Spleen (tissue), 11 donors: ENCODE data around the gene COL6A3. TPM values are rescaled to one million over a fixed set of nuclear protein-coding genes. Genes with fewer than 3 reads are reported as not detected.

Experiments used
- DNase-seq: peaks from one replicate; pipeline ENCODE4 v3.0.0-alpha.2; 2020
- H3K27ac ChIP-seq, 8 donors: fragments of 200-600 bp; sonication (generic) in 7 of 8; 1 replicate in 4 of 8; 2 replicates in 4 of 8; pipeline versions ENCODE4 v1.5.0 to v1.8.0; 2016 to 2021; ENCODE audit warnings: inconsistent platforms in 4 of 8, mild to moderate bottlenecking in 4 of 8, moderate library complexity in 1 of 8
- H3K27me3 ChIP-seq, 7 donors: fragments of 200-600 bp; sonication (generic) in 6 of 7; replicated peaks in 1 of 7; 1 replicate in 4 of 7; 2 replicates in 3 of 7; pipeline versions ENCODE4 v1.5.0 to v1.8.0; 2016 to 2021; ENCODE audit warnings: inconsistent platforms in 3 of 7, mild to moderate bottlenecking in 1 of 7
- H3K36me3 ChIP-seq, 6 donors: fragments of 200-600 bp; sonication (generic) in 5 of 6; 1 replicate in 4 of 6; 2 replicates in 2 of 6; pipeline versions ENCODE4 v1.5.0 to v1.8.0; 2016 to 2021; ENCODE audit warnings: inconsistent platforms in 2 of 6
- H3K4me1 ChIP-seq, 6 donors: fragments of 200-600 bp; sonication (generic) in 5 of 6; 1 replicate in 3 of 6; 2 replicates in 3 of 6; pipeline versions ENCODE4 v1.5.0 to v1.8.0; 2016 to 2021; ENCODE audit warnings: inconsistent platforms in 3 of 6
- H3K4me3 ChIP-seq, 8 donors: fragments of 200-600 bp; sonication (generic) in 7 of 8; 1 replicate in 4 of 8; 2 replicates in 4 of 8; pipeline versions ENCODE4 v1.5.0 to v1.8.0; 2016 to 2021; ENCODE audit warnings: inconsistent platforms in 4 of 8, mild to moderate bottlenecking in 4 of 8, moderate library complexity in 2 of 8
- H3K9me3 ChIP-seq, 8 donors: fragments of 200-600 bp; sonication (generic) in 7 of 8; 1 replicate in 4 of 8; 2 replicates in 4 of 8; pipeline versions ENCODE4 v1.5.0 to v1.8.0; 2016 to 2021; ENCODE audit warnings: inconsistent platforms in 4 of 8
- POLR2A ChIP-seq, 3 donors: fragments of 450-650 bp; IDR thresholded peaks; one replicate each; pipeline ENCODE4 v1.5.1; 2017; ENCODE audit warnings: antibody characterized with exemption in 3 of 3, mild to moderate bottlenecking in 1 of 3
- POLR2AphosphoS5 ChIP-seq, 3 donors: sonication (generic); formaldehyde crosslinking; IDR thresholded peaks; one replicate each; pipeline ENCODE4 v1.5.1; 2017; ENCODE audit warnings: antibody characterized with exemption in 3 of 3
- WGBS, 5 donors: extraction: QIAGEN DNeasy Blood & Tissue Kit in 3 of 5; methylation state at CpG; one replicate each; pipeline versions ENCODE4 v1.1.5 to v1.1.7; 2013 to 2018; 5-methylcytosine and 5-hydroxymethylcytosine counted together
- intact Hi-C: fragments of 100-400 bp; cut with DNase I; formaldehyde crosslinking; loops from one replicate; pipeline ENCODE4 v1.15.0; 2023; ENCODE audit warnings: low total_unique reads
- polyA plus RNA-seq, 3 donors: library from polyadenylated mRNA; stranded (reverse); fragments of 200-250 nt; gene quantifications; one replicate each; pipeline ENCODE4 v1.2.1, GENCODE V29; 2013
- total RNA-seq, 7 donors: library from RNA; depleted of rRNA in 3 of 7; stranded (reverse); fragments of >200 nt in 3 of 7; fragmentation: NEBNext Ultra II Directional in 4 of 7; extraction: Animal tissue kit (Norgen Biotek cat#: 25700) in 4 of 7; gene quantifications; one replicate each; pipeline versions ENCODE4 v1.1.0 to v1.2.1, GENCODE V29; 2016 to 2021
- TF ChIP-seq, protein P1 (sequence below), 11 experiments: fragments of 200-600 bp in 7 of 11; fragments of 450-650 bp in 4 of 11; sonication (generic) in 4 of 11; IDR thresholded peaks in 8 of 11; conservative IDR thresholded peaks in 3 of 11; 1 replicate in 7 of 11; 2 replicates in 4 of 11; pipeline versions ENCODE4 v1.4.0 to v1.8.0; 2016 to 2021; ENCODE audit warnings: antibody characterized with exemption in 11 of 11, inconsistent platforms in 4 of 11, mild to moderate bottlenecking in 1 of 11
- donor health status: healthy with polysubstance abuse.
- donor health status: DM: no; HTN: no; CAD: no; lungs with moderate emphysema.
- donor health status: DM: no; HTN: no; CAD: no.
- donor health status: Bipolar disorder and iron deficiency.
- donor health status: healthy.
- donor health status: DM: no; HTN: no; CAD: no.
- donor health status: DM: yes; HTN: yes; CAD: no.

COL6A3 gene
- total and polyA plus RNA-seq, 10 donors: 8.3 to 146 (median 65.4) TPM

DNA sequence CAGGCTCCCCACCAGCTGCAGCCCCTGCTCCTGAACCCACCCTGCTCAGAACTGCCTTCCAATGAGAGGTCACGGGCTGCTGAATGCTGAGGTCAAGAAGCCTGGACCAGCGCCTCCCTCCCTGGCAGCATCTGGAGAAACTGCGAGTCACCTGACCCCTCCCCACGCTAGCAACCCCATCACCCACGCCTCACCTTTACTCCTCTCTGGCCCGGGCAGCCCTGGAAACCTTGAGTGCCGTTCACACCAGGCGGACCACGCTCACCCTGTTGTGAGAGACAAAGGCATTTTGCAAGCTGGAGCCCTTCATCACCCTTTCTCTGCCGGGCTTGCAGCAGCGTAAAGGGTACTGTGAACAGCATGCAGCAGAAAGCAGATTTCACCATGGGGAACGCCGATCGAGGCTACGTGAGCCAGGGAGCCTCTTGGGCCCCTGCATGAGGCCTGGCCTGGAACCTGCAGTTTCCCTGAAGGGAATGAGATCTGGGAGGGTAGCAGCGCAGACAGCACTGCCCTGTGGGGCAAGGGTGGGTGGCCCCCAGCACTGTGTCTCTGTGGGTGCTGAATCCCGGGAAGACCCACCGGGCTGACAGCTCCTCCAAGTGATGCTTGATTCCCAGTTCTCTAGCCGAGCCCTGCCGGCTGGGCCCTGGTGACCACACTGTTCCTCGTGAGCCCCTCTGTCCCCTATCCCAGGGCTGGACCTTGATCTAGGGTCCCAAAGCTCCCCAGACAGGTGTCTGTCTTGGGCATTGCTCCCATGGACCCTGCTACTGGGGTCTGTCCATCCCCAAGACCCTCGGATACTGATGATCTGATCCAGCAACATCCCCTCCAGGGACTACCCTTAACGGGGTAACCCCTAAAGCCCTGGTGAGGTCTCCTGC lies 53.8 kb downstream of the COL6A3 start:
- Histone ChIP-seq H3K9me3 (no peaks in the 10 kb centered on the region), H3K4me1 (no peaks in the 10 kb centered on the region), H3K27ac (no peak overlapping the region), H3K36me3 (peaks cover 0 to 56% (median 0%) of the 10 kb centered on the region in 6 donors), H3K4me3 (no peak overlapping the region), H3K27me3 (peaks cover 0 to 39% (median 0%) of the 10 kb centered on the region in 7 donors)
- intact Hi-C loops: no loop called here
- 79 to 85% (median 84%) methylated on average over 20 to 23 of the region's 23 CpGs for WGBS, 5 donors
- TF ChIP-seq POLR2AphosphoS5 (IDR thresholded peaks at IDR 0.05): no peak
- no peak for TF ChIP-seq POLR2A (IDR thresholded peaks at IDR 0.05)
- TF ChIP-seq, protein P1, sequence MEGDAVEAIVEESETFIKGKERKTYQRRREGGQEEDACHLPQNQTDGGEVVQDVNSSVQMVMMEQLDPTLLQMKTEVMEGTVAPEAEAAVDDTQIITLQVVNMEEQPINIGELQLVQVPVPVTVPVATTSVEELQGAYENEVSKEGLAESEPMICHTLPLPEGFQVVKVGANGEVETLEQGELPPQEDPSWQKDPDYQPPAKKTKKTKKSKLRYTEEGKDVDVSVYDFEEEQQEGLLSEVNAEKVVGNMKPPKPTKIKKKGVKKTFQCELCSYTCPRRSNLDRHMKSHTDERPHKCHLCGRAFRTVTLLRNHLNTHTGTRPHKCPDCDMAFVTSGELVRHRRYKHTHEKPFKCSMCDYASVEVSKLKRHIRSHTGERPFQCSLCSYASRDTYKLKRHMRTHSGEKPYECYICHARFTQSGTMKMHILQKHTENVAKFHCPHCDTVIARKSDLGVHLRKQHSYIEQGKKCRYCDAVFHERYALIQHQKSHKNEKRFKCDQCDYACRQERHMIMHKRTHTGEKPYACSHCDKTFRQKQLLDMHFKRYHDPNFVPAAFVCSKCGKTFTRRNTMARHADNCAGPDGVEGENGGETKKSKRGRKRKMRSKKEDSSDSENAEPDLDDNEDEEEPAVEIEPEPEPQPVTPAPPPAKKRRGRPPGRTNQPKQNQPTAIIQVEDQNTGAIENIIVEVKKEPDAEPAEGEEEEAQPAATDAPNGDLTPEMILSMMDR (IDR thresholded peaks at IDR 0.05 in 8 of 11, conservative IDR thresholded peaks at IDR 0.05 in 3 of 11): no peak
- DNase-seq: no peak

DNA sequence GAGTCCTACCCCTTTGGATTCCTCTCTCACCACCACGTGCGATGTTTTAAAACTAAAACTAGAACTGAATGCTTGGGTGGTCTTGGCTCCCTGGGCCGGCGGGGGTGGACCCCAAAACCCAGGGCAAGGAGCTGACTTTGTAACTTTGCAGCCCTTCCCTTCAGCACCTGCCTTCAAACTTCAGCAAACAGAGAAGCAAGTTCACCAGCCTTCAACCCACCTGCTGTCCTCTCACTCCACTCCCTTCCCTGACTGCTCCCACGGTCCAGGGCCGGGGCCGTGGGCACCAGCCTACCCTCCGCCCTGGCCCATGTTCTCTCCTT lies 54.5 kb downstream of the COL6A3 start:
- Histone ChIP-seq H3K27ac (no peak overlapping the region), H3K9me3 (no peaks in the 10 kb centered on the region), H3K4me1 (no peaks in the 10 kb centered on the region), H3K27me3 (peaks cover 0 to 44% (median 0%) of the 10 kb centered on the region in 7 donors), H3K4me3 (no peak overlapping the region), H3K36me3 (peaks cover 0 to 56% (median 0%) of the 10 kb centered on the region in 6 donors)
- no peak for DNase-seq
- intact Hi-C loops: no loop called here
- no peak for TF ChIP-seq POLR2A (IDR thresholded peaks at IDR 0.05)
- no peak for TF ChIP-seq POLR2AphosphoS5 (IDR thresholded peaks at IDR 0.05)
- TF ChIP-seq, protein P1 (IDR thresholded peaks at IDR 0.05 in 8 of 11, conservative IDR thresholded peaks at IDR 0.05 in 3 of 11): no peak
- 75 to 90% (median 79%) methylated on average over 8 of the region's 8 CpGs for WGBS, 5 donors

DNA sequence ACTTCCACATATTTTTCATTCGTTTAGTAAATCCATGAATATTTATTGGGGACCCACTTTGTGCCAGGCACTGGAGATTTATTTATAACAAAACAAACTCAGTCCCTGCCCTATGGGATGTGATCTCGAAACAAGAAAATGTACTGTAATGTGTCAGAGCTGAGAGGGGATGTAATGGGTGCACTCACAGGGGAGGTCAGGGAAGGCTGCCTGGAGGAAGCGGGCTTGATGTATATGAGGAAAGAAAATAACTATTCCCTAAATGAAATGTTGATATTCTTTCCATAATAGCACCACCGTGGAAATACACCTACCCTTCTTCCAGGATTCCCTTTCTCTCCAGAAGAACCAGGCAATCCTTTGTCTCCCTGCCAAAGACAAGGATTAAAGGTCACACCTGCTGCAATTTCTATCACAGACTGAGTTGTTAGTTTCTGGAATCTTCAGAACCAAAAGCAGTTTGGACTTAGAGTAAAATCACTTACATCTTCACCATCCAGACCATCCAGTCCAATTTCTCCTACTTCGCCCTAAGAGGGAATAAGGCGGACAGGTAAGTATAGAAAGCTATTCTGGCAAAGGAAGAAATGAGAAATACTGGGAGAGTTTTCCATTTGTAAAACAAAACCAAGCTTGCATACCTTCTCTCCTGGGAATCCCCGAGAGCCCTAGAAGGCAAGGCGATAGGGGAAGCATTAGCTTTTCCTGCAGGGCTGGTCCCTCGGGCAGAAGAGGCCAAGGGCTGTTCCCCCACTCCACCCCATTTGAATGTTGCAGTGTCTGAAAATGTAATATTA lies 55.0 kb downstream of the COL6A3 start:
- TF ChIP-seq, protein P1 (IDR thresholded peaks at IDR 0.05 in 8 of 11, conservative IDR thresholded peaks at IDR 0.05 in 3 of 11): no peak
- TF ChIP-seq POLR2A (IDR thresholded peaks at IDR 0.05): no peak
- TF ChIP-seq POLR2AphosphoS5 (IDR thresholded peaks at IDR 0.05): no peak
- 70 to 81% (median 74%) methylated on average over 9 of the region's 9 CpGs for WGBS, 5 donors
- no peak for DNase-seq

DNA sequence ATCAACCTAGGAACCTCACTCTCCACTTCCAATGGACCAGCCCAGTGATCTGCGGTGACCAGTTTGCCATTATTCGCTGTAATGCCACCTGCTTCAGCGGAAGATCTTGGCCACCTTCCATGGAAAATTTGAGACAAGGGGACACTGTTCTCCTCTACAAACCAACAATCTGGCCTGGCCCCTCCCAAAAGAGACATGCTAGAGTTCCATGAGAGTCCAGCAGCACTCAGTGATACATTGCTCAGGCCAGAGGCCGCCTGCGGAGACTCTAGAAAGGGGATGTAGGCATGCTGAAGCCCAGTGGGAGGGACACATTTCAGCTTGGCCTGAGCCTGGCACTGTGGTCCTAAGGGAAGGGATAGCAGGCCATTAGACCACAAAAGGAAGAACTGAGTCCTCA lies 58.3 kb downstream of the COL6A3 start:
- H3K4me3 ChIP-seq: no peak overlapping the region
- H3K36me3 ChIP-seq: peaks cover 0 to 30% (median 0%) of the 10 kb centered on the region in 6 donors
- no peaks in the 10 kb centered on the region for H3K4me1 ChIP-seq
- TF ChIP-seq POLR2A (IDR thresholded peaks at IDR 0.05) (no peak), POLR2AphosphoS5 (IDR thresholded peaks at IDR 0.05) (no peak)
- TF ChIP-seq, protein P1 (IDR thresholded peaks at IDR 0.05 in 8 of 11, conservative IDR thresholded peaks at IDR 0.05 in 3 of 11): no peak
- WGBS, 5 donors: 78 to 97% (median 97%) methylated on average over 5 of the region's 5 CpGs
- no peak overlapping the region for H3K27ac ChIP-seq
- DNase-seq: no peak
- intact Hi-C loops: no loop called here
- peaks cover 0 to 38% (median 0%) of the 10 kb centered on the region in 7 donors for H3K27me3 ChIP-seq
- no peaks in the 10 kb centered on the region for H3K9me3 ChIP-seq

More for the DNA sequence above, 55.0 kb downstream of the COL6A3 start:
- Histone ChIP-seq H3K27ac (no peak overlapping the region), H3K36me3 (peaks cover 0 to 54% (median 0%) of the 10 kb centered on the region in 6 donors), H3K4me3 (no peak overlapping the region), H3K27me3 (peaks cover 0 to 50% (median 0%) of the 10 kb centered on the region in 7 donors), H3K9me3 (no peaks in the 10 kb centered on the region), H3K4me1 (no peaks in the 10 kb centered on the region)
- intact Hi-C loops: no loop called here
